ENCODE results near the gene ATF7IP2.
"Not testable (repeated sequence)": the region's sequence is repeated elsewhere in the genome, so short reads cannot be mapped to it uniquely, and the experiment has no call there.

Gene ATF7IP2

GRCh38 chr16:10452208-10453158, 66.6 kb downstream of the ATF7IP2 start:
- not testable (repeated sequence) for DNase-seq (ENCODE audit: low read depth)

GRCh38 chr16:10453159-10453510, 67.3 kb downstream of the ATF7IP2 start:
- no peak for DNase-seq (ENCODE audit: low read depth)

- no peak for DNase-seq (ENCODE audit: low read depth)
These were observed 80.0 kb downstream of the ATF7IP2 start for GRCh38 chr16:10465821-10466220.

GRCh38 chr16:10466313-10466712, 80.5 kb downstream of the ATF7IP2 start:
- DNase-seq (ENCODE audit: low read depth) = no peak

- no peak for DNase-seq (ENCODE audit: low read depth)
These were observed 81.0 kb downstream of the ATF7IP2 start for GRCh38 chr16:10466861-10467260.

GRCh38 chr16:10476636-10477035, 90.8 kb downstream of the ATF7IP2 start:
- not testable (repeated sequence) for DNase-seq (ENCODE audit: low read depth)

- DNase-seq (ENCODE audit: low read depth) = no peak
These were observed 94.3 kb downstream of the ATF7IP2 start for GRCh38 chr16:10480151-10480550.

GRCh38 chr16:10485159-10485558, 99.3 kb downstream of the ATF7IP2 start:
- no peak for DNase-seq (ENCODE audit: low read depth)

GRCh38 chr16:10485698-10486382, 100.0 kb downstream of the ATF7IP2 start:
- no peak for DNase-seq (ENCODE audit: low read depth)

- DNase-seq (ENCODE audit: low read depth) = no peak
These were observed 104.3 kb downstream of the ATF7IP2 start for GRCh38 chr16:10490141-10490540.

GRCh38 chr16:10493276-10493675, 107.4 kb downstream of the ATF7IP2 start:
- DNase-seq (ENCODE audit: low read depth) = no peak

- no peak for DNase-seq (ENCODE audit: low read depth)
These were observed 108.6 kb downstream of the ATF7IP2 start for GRCh38 chr16:10494343-10495030.

- DNase-seq (ENCODE audit: low read depth) = no peak
These were observed 109.1 kb downstream of the ATF7IP2 start for GRCh38 chr16:10495031-10495345.

GRCh38 chr16:10497132-10498101, 111.6 kb downstream of the ATF7IP2 start:
- no peak for DNase-seq (ENCODE audit: low read depth)

- no peak for DNase-seq (ENCODE audit: low read depth)
These were observed 114.7 kb downstream of the ATF7IP2 start for GRCh38 chr16:10500582-10500981.

GRCh38 chr16:10501016-10501607, 115.3 kb downstream of the ATF7IP2 start:
- DNase-seq (ENCODE audit: low read depth) = no peak

GRCh38 chr16:10502776-10503175, 116.9 kb downstream of the ATF7IP2 start:
- DNase-seq (ENCODE audit: low read depth) = no peak

GRCh38 chr16:10504404-10504885, 118.6 kb downstream of the ATF7IP2 start:
- no peak for DNase-seq (ENCODE audit: low read depth)

GRCh38 chr16:10505286-10505685, 119.4 kb downstream of the ATF7IP2 start:
- not testable (repeated sequence) for DNase-seq (ENCODE audit: low read depth)

- DNase-seq (ENCODE audit: low read depth) = no peak
These were observed 123.7 kb downstream of the ATF7IP2 start for GRCh38 chr16:10509534-10510025.

- DNase-seq (ENCODE audit: low read depth) = no peak
These were observed 124.4 kb downstream of the ATF7IP2 start for GRCh38 chr16:10510279-10510678.

All from stimulated activated CD8-positive, alpha-beta memory T cell treated with anti-CD3 and anti-CD28 coated beads, Interleukin-7, amount 100 ng/mL, for 24 hours (primary cell).